D721Med (cell line): ENCODE results near the gene ACTL7A.
"Not testable (repeated sequence)": the region's sequence is repeated elsewhere in the genome, so short reads cannot be mapped to it uniquely, and the experiment has no call there.

Source experiments
- DNase-seq: peaks from one replicate; pipeline ENCODE4 v3.0.0; 2011; ENCODE audit warnings: low spot score; ENCODE audit not compliant: insufficient read length
- FAIRE-seq: peaks from 2 replicates; lab custom pipeline; 2011; peaks lifted over from hg19 to GRCh38; lab: Jason Lieb, UNC
- CTCF ChIP-seq: IDR thresholded peaks from 2 replicates; pipeline ENCODE4 v1.5.1; 2012; ENCODE audit warnings: mild to moderate bottlenecking, control low read depth; ENCODE audit not compliant: insufficient read depth; ENCODE audit errors: missing control alignments

Gene ACTL7A

GRCh38 chr9:108884701-108885100 is 22.6 kb downstream of the ACTL7A start:
- DNase-seq (no peak), FAIRE-seq (no peak)
- TF ChIP-seq CTCF: no peak

GRCh38 chr9:108885643-108886348 is 23.7 kb downstream of the ACTL7A start:
- FAIRE-seq: no peak
- DNase-seq: no peak
- TF ChIP-seq CTCF: no peak

- not testable (repeated sequence) for DNase-seq, FAIRE-seq
Measured at GRCh38 chr9:108886594-108887271, 24.7 kb downstream of the ACTL7A start.

- TF ChIP-seq CTCF: peak; percentile 66
- DNase-seq: no peak
- no peak for FAIRE-seq
Measured at GRCh38 chr9:108889649-108890067, 27.6 kb downstream of the ACTL7A start.

- TF ChIP-seq CTCF: no peak
- FAIRE-seq: no peak
- no peak for DNase-seq
Measured at GRCh38 chr9:108894225-108894997, 32.3 kb downstream of the ACTL7A start.

- no peak for TF ChIP-seq CTCF
- FAIRE-seq (no peak), DNase-seq (no peak)
Measured at GRCh38 chr9:108897324-108898096, 35.4 kb downstream of the ACTL7A start.

- not testable (repeated sequence) for DNase-seq
Measured at GRCh38 chr9:108899023-108899695, 37.1 kb downstream of the ACTL7A start.

More at GRCh38 chr9:108899023-108899695, 37.1 kb downstream of the ACTL7A start:
- FAIRE-seq: not testable (repeated sequence)
